Midbrain (tissue), 1 donor: ENCODE results near the gene TOR4A.

ENCODE experiments used
- DNase-seq: peaks from one replicate; lab custom pipeline; 2025; lab: John Stamatoyannopoulos, UW

Gene TOR4A

DNA sequence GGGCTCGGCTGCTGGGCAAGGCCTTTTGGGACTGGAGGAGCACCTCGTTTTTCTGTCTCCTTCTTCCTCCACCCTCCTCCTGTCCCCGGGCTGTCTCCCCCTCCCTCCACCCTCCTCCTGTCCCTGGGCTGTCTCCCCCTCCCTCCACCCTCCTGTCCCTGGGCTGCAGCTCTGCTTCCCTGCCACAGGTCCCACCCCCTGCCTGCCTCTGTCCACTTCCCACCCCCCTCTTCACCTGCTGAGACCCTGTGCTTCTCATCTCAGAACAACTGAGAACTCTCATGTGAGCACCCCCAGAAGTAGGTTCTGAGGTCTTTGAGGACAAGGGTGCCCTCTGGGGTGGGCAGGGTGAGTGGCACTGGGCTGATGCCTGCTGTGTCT is 5.8 kb upstream of the TOR4A start:
- DNase-seq: no peak

DNA sequence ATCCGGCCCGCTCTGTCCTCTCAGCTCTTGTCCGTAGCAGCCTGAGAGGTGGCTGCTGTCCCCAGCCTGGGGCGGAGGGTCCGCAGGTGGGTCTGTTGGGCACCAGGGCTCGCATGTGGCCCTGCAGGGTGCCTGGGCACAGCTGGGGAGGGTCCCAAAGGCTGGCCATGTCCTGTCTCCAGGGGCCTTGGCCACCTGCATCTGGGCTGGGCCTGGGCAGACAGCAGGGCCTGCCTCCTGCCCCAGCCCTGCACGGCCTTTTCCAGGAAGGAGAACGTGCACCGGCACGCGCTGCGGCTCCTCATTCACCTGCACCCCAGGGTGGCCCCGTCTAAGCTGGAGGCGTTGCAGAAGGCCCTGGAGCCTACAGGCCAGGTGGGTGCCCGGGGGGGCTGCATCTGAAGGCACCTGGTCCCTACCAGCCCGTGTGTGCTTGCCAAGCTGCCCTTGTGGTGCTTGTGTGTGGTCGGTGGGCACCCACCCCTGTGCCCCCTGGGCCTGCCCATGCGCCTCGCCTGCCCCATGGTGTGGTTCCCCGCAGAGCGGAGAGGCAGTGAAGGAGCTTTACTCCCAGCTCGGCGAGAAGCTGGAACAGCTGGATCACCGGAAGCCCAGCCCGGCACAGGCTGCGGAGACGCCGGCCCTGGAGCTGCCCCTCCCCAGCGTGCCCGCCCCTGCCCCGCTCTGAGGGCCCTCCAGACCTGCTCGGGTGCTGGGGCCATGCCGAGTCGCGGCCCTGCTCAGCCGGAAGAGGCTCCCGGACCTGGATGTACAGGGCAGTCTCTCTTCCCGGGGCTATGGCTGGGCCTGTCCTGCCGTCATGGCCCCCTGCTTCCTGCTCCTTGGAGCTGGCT is 5.1 kb upstream of the TOR4A start:
- DNase-seq: no peak

- DNase-seq: no peak
Observed at GRCh38 chr9:137273095-137273490, 4.4 kb upstream of the TOR4A start.

- no peak for DNase-seq
Observed at GRCh38 chr9:137273611-137274320, 3.8 kb upstream of the TOR4A start.

DNA sequence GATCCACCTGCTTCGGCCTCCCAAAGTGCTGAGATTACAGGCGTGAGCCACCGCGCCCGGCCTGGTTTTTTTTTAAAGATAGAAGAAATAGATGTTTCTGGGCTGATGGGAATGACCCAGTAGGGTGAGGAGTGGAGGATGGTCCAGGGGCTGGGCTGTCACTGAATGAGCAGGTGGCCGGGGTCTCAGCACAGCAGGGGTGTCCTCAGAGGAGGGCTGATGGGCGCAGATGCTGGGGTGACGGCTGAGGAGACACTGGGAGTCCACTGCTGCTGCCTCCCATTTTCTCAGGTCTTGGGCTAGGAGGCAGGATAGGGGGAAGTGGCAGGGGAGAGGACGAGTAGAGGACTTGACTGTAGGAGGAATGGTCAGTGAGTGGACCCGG is 2.3 kb upstream of the TOR4A start:
- no peak for DNase-seq

- DNase-seq: no peak
Observed at GRCh38 chr9:137275588-137276472, 1.7 kb upstream of the TOR4A start.

GRCh38 chr9:137276473-137277328 is 825 bp upstream of the TOR4A start:
- DNase-seq: no peak

- no peak for DNase-seq
Observed at GRCh38 chr9:137278061-137278701, 655 bp downstream of the TOR4A start.

GRCh38 chr9:137278721-137279711 is 1.5 kb downstream of the TOR4A start:
- no peak for DNase-seq

DNA sequence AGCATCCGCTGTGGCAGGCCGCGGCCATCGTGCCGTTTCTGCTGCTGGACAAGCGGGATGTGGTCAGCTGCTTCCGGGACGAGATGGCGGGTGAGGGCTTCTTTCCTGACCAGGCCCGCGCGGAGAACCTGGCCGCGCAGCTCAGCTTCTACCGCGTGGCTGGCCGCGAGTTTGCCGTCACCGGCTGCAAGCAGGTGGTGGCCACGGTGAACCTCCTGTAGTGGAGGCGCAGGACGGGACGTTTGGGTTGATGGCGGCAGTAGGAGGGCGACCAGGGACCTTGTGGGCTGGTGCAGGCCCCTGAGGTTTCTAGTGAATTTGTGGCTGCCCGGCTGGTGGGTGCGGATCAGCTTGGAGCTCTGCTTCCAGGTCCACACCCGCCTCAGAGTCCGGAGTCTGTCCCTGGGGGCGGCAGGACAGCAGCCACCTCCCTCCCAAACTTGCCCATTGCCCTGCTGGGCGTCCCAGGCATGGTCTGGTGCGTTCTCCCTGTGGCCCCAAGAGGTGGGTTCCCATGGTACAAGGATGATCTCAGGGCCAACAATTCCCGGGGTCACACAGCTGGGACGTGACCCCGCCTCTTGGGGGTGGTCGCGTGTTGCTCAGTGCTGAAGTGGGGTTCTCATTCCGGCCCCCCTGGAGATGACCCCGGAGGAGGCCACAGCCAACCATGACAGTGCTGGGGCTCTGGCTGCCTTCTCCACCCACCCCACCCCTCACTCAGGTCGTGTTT is 2.4 kb downstream of the TOR4A start:
- DNase-seq: no peak

DNA sequence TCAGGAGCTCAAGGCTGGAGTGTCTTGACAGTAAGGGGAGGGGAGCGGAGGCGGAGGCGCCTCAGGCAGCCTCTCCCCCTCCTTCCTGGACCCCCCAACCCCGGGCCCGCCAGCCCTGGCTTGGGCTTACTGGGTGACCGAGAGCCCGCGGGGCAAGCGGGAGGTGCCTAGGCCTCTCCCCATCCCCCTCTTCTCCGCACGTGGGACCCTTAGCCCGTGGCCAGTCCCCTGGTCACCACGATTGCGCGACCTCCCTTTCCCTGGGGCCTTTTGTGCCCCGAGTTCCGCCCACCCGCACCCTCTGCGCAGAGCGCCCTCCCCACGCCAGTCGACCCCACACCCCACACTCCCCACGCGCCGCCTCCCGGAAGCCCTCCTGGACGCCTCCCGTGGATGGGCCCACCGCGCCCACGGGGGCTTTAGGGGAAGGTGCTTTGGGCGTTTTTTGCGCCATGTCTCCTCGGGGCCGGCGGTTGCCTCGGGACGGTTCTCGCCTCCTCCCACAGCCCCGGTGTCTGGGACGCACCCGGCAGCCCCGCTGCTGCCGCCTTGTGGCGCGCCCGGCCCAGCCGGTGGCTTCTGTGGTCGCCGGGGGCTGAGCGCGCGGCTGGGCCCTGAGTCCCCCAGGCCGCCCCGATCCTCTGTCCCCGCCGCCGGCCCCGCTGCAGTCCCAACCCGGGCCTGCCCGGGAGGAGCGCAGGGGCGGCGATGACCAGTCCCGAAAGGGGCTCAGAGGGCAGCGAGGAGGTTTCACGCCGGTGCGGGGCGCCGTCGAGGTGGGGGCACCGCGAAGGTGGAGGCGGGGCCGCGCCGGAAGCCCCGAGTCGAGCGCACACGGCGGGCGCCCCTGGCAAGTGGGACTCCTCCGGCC is 3.2 kb downstream of the TOR4A start:
- DNase-seq: no peak

- no peak for DNase-seq
Observed at GRCh38 chr9:137281345-137282116, 4.0 kb downstream of the TOR4A start.

GRCh38 chr9:137286975-137287383 is 9.5 kb downstream of the TOR4A start:
- DNase-seq: no peak

DNA sequence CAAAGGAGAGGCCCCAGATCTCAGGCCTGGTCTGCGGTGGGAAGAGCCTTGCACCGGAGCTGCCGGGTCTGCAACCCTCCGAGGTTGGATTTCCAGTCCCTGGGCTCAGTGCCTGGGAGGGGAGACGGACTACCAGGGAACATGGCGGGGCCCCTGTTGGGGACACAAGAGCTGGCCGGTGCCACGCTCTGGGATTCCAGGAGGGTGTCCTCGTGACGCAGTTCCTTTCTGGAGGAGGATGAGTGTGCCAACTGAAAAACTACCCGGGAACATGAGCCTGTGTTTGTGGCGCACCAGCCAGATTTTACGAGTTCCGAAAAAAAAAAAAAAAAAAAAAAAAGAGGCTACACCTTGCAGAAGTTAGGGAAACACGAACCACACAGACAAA is 15.6 kb downstream of the TOR4A start:
- DNase-seq: no peak

DNA sequence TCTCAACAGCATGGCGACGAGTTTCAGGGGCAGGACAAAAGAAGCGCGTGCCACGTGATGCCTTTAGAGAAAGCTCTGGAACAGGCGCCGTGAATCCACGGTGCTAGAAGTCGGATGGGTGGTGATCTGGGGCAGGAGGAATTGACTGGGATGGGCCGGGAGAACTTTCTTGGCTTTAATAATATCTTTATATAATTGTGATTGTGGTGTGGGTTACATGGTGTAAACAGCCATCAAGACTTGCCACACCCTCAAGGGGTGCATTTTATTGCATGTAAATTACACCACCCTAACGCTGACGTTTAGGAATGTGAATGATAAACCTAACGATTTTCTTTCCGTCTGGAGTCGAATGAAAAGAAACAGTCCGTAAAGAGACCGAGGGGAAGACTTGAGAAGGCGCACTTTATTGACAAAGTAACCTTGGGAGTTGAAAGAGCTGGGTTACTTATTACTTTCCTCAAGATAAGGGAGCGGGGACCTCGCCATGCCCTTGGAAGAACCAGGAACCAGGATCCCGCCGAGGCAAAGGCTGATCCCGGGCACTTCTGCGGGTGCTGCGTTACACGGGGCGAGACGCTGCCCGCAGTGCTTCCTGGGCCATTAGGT is 16.1 kb downstream of the TOR4A start:
- no peak for DNase-seq

DNA sequence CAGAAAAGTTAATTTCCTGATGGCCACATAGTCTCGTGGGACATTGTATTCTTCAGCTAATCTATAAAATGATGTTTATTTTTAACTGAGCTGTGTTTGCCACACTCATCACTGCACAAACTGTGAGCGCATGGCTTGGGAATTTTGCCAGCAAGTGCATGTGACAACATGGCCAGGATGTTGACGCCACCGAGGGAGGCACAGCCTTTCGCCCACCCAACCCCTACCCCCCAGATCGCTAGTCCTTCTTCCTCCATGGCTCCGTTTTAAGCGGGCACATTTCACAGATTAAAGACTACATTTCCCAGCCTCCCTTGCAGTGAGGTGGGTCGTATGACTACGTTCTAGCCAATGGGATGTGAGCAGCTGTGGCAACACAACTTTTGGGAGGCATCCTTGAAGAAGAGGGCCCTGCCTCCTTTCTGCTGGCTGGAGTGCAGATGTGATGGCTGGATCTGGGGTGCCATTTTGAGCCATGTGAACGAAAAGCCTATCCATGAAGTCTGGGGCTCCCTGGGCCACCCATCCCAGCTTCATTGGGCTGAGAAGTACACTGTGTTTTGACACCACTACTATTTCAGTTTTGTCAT is 16.7 kb downstream of the TOR4A start:
- no peak for DNase-seq
